IMR-90 (cell line): ENCODE results near the gene SYVN1.

Experiments used
- BHLHE40 ChIP-seq: fragments of 150-350 bp; IDR thresholded peaks from 2 replicates; pipeline ENCODE4 v1.6.1; 2016; ENCODE audit warnings: mild to moderate bottlenecking, low read depth, low read length
- CEBPB ChIP-seq: IDR thresholded peaks from 2 replicates; pipeline ENCODE4 v1.6.1; 2012; ENCODE audit warnings: low read depth, low read length, improper control_type of control experiment
- CHD1 ChIP-seq: IDR thresholded peaks from 2 replicates; pipeline ENCODE4 v1.6.1; 2012; ENCODE audit warnings: low read depth, low read length, improper control_type of control experiment
- FOS ChIP-seq: fragments of 150-350 bp; IDR thresholded peaks from 2 replicates; pipeline ENCODE4 v1.6.1; 2016; ENCODE audit warnings: low read depth, low read length
- MXI1 ChIP-seq: IDR thresholded peaks from 2 replicates; pipeline ENCODE4 v1.6.1; 2012; ENCODE audit warnings: low read depth, mild to moderate bottlenecking, low read length, moderate library complexity, borderline replicate concordance
- NFE2L2 ChIP-seq: fragments of 150-350 bp; IDR thresholded peaks from 2 replicates; pipeline ENCODE4 v1.6.1; 2016; ENCODE audit warnings: low read depth, mild to moderate bottlenecking, low read length
- POLR2A ChIP-seq: IDR thresholded peaks from 2 replicates; pipeline ENCODE4 v1.6.1; 2012; ENCODE audit warnings: mild to moderate bottlenecking, low read depth, low read length
- TF ChIP-seq, protein P1 (sequence below): conservative IDR thresholded peaks from 2 replicates; pipeline ENCODE4 v1.5.1; 2012; ENCODE audit warnings: mild to moderate bottlenecking, low read depth, low read length, improper control_type of control experiment

DNA sequence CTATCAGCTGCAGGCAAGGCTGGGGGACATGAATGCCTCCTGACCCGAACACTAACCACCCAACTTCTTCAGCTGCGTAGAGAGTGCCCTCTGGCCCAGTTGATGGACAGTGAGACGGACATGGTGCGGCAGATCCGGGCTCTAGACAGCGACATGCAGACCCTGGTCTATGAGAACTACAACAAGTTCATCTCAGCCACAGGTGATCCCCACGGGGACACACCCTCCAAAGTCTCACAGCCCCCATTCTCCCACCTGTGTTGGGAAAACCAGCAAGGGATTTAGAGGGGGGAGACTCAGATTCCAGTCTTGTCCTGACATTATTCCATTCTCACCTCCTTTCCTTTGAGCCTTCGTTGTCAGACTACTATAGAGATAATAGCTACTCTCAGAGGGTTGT lies 37.4 kb downstream of the SYVN1 start:
- TF ChIP-seq NFE2L2 (no peak), FOS (no peak), CEBPB (no peak), POLR2A (no peak), CHD1 (no peak), BHLHE40 (no peak), MXI1 (no peak)
- TF ChIP-seq, protein P1, sequence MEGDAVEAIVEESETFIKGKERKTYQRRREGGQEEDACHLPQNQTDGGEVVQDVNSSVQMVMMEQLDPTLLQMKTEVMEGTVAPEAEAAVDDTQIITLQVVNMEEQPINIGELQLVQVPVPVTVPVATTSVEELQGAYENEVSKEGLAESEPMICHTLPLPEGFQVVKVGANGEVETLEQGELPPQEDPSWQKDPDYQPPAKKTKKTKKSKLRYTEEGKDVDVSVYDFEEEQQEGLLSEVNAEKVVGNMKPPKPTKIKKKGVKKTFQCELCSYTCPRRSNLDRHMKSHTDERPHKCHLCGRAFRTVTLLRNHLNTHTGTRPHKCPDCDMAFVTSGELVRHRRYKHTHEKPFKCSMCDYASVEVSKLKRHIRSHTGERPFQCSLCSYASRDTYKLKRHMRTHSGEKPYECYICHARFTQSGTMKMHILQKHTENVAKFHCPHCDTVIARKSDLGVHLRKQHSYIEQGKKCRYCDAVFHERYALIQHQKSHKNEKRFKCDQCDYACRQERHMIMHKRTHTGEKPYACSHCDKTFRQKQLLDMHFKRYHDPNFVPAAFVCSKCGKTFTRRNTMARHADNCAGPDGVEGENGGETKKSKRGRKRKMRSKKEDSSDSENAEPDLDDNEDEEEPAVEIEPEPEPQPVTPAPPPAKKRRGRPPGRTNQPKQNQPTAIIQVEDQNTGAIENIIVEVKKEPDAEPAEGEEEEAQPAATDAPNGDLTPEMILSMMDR, result no peak
